Measurements from ENCODE around the gene LRRK1. TPM values are rescaled to one million over a fixed set of nuclear protein-coding genes. Genes with fewer than 3 reads are reported as not detected.
A peak's percentile ranks its signal among the peaks of the same experiment; 100 is the strongest.

The LRRK1 gene
- total RNA-seq, 1 donor from 2014 or later = not detected

- H3K27me3 Mint-ChIP-seq (ENCODE audit: insufficient read depth, low read depth) = peaks cover 17% of the 10 kb centered on the region
- Histone ChIP-seq H3K4me1 (peaks cover 8% of the 10 kb centered on the region), H3K36me3 (no peaks in the 10 kb centered on the region), H3K27ac (no peak overlapping the region), H3K9ac (no peak overlapping the region), H2AFZ (replicated peaks) (peak overlapping the region; percentile 85), H3K27me3 (peaks cover 17% of the 10 kb centered on the region), H3K4me2 (peak overlapping the region; percentile 83), H3F3A (ENCODE audit: low read depth) (peaks cover 7% of the 10 kb centered on the region), H4K20me1 (ENCODE audit: low read depth) (no peaks in the 10 kb centered on the region), H3K9me3 (ENCODE audit: low read depth) (no peaks in the 10 kb centered on the region), H3K79me2 (ENCODE audit: low read depth) (no peaks in the 10 kb centered on the region), H3K4me3 (peak overlapping the region; percentile 52)
- peaks cover 2% of the 10 kb centered on the region for H3K36me3 Mint-ChIP-seq
- TF ChIP-seq CTCF (IDR thresholded peaks at IDR 0.05) (peak; percentile 95), EZH2 (IDR thresholded peaks at IDR 0.05) (no peak), EZH2phosphoT487 (IDR thresholded peaks at IDR 0.05) (no peak)
- peaks cover 19% of the 10 kb centered on the region for H3K4me1 Mint-ChIP-seq
- H3K27ac Mint-ChIP-seq = peak overlapping the region; percentile 64
- DNase-seq (ENCODE audit: low spot score) = peak; percentile 92
- peaks cover 20% of the 10 kb centered on the region for H3K9me3 Mint-ChIP-seq
- peak overlapping the region; percentile 84 for H3K4me3 Mint-ChIP-seq
Observed at GRCh38 chr15:101008158-101009139, 89.3 kb downstream of the LRRK1 start.

- Mint-ChIP-seq H3K4me3 (no peak overlapping the region), H3K27me3 (ENCODE audit: insufficient read depth, low read depth) (peaks cover 17% of the 10 kb centered on the region), H3K9me3 (peaks cover 17% of the 10 kb centered on the region), H3K4me1 (peaks cover 25% of the 10 kb centered on the region), H3K36me3 (peaks cover 2% of the 10 kb centered on the region), H3K27ac (no peak overlapping the region)
- H3K9me3 ChIP-seq (ENCODE audit: low read depth) = no peaks in the 10 kb centered on the region
- peaks cover 7% of the 10 kb centered on the region for H3F3A ChIP-seq (ENCODE audit: low read depth)
- no peak overlapping the region for H3K4me3 ChIP-seq
- TF ChIP-seq EZH2 (IDR thresholded peaks at IDR 0.05) (no peak), EZH2phosphoT487 (IDR thresholded peaks at IDR 0.05) (no peak), CTCF (IDR thresholded peaks at IDR 0.05) (no peak)
- H3K36me3 ChIP-seq = no peaks in the 10 kb centered on the region
- H3K79me2 ChIP-seq (ENCODE audit: low read depth) = no peaks in the 10 kb centered on the region
- peaks cover 11% of the 10 kb centered on the region for H3K4me1 ChIP-seq
- H3K4me2 ChIP-seq = no peak overlapping the region
- peaks cover 17% of the 10 kb centered on the region for H3K27me3 ChIP-seq
- H3K9ac ChIP-seq = no peak overlapping the region
- no peak overlapping the region for H3K27ac ChIP-seq
- H4K20me1 ChIP-seq (ENCODE audit: low read depth) = no peaks in the 10 kb centered on the region
- no peak for DNase-seq (ENCODE audit: low spot score)
- H2AFZ ChIP-seq (replicated peaks) = no peak overlapping the region
Observed at GRCh38 chr15:101009176-101009575, 90.0 kb downstream of the LRRK1 start.

- DNase-seq (ENCODE audit: low spot score) = no peak
- Histone ChIP-seq H3K36me3 (no peaks in the 10 kb centered on the region), H3F3A (ENCODE audit: low read depth) (peaks cover 7% of the 10 kb centered on the region), H3K4me1 (peaks cover 11% of the 10 kb centered on the region), H4K20me1 (ENCODE audit: low read depth) (no peaks in the 10 kb centered on the region), H3K27me3 (peaks cover 17% of the 10 kb centered on the region), H3K79me2 (ENCODE audit: low read depth) (no peaks in the 10 kb centered on the region), H3K9ac (no peak overlapping the region), H3K27ac (no peak overlapping the region), H3K9me3 (ENCODE audit: low read depth) (no peaks in the 10 kb centered on the region), H2AFZ (replicated peaks) (no peak overlapping the region), H3K4me2 (no peak overlapping the region), H3K4me3 (no peak overlapping the region)
- Mint-ChIP-seq H3K36me3 (no peaks in the 10 kb centered on the region), H3K4me1 (peaks cover 37% of the 10 kb centered on the region), H3K27ac (no peak overlapping the region), H3K4me3 (no peak overlapping the region), H3K27me3 (ENCODE audit: insufficient read depth, low read depth) (peaks cover 14% of the 10 kb centered on the region), H3K9me3 (peaks cover 4% of the 10 kb centered on the region)
- TF ChIP-seq EZH2phosphoT487 (IDR thresholded peaks at IDR 0.05) = no peak
- no peak for TF ChIP-seq EZH2 (IDR thresholded peaks at IDR 0.05)
- TF ChIP-seq CTCF (IDR thresholded peaks at IDR 0.05) = no peak
Observed at GRCh38 chr15:101010781-101011180, 91.6 kb downstream of the LRRK1 start.

All from neural progenitor cell (in vitro differentiated cells).